ENCODE data around the gene RAB6A. TPM values are rescaled to one million over a fixed set of nuclear protein-coding genes. Genes with fewer than 3 reads are reported as not detected.

Gene RAB6A
- total and polyA plus RNA-seq, 2 donors (not counting 3 experiments of a cell fraction or from before 2014, with no cell fraction given), result 45.0 to 130 TPM

DNA sequence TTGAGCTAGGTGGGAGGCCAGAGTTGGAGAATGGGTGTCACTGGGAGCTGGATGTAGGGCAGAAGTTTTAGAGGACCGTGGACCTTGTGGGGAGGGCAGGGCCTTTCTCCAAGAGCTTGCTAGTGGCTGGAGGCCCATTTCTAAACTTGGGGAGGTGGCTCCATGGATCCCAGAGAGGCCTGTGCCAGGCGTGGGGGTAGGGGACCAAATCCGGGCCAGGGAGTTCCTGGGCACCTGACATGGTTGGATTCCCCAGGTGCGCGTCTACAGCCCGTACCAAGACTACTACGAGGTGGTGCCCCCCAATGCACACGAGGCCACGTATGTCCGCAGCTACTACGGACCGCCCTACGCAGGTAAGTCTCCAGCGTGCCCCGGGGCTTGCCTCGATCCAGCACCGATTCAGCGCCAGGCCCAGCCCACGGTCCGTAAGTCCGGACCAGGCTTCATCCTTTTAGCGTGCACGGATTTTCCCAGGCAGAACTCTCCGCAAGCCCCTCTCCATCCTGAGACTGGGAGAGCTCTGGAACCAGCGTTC is 100.3 kb downstream of the RAB6A start:
- POLR2A ChIA-PET, result interaction anchor here (0.6 to 0.7 kb wide), 3 partner anchors 182 to 353 kb away, joined by 3 to 5 read pairs (median 4); no protein-coding TSS in a partner anchor
- no TSS peak for BruUV-seq (replicated peaks)

More for the DNA sequence above, 100.3 kb downstream of the RAB6A start:
- no peak for DNase-seq (ENCODE audit: low read depth, low spot score)
- CTCF ChIA-PET, result interaction anchor here (0.5 to 6.0 kb wide), 46 partner anchors 9 to 372 kb away, joined by 3 to 243 read pairs (median 5); partner anchors contain the start of gene PLEKHB1
- Histone ChIP-seq H3K4me1 (ENCODE audit: control insufficient read depth, extremely low read depth, insufficient read depth, low read length) (peaks cover 6% of the 10 kb centered on the region), H2AFZ (ENCODE audit: low read depth, low read length) (peak overlapping the region; percentile 35), H3K27me3 (ENCODE audit: control insufficient read depth in 2 of 2, insufficient read depth in 2 of 2, low read length in 2 of 2) (no peaks in the 10 kb centered on the region), H3K4me3 (replicated peaks in 1 of 3; ENCODE audit: insufficient read depth in 1 of 3, low read depth in 1 of 3, low read length in 3 of 3) (no peak overlapping the region), H3K36me3 (ENCODE audit: control insufficient read depth in 2 of 2, extremely low read depth in 1 of 2, insufficient read depth in 2 of 2, low read length in 2 of 2) (no peaks in the 10 kb centered on the region), H3K9ac (replicated peaks; ENCODE audit: extremely low read depth, insufficient read depth, low read length) (no peak overlapping the region), H4K20me1 (replicated peaks; ENCODE audit: control insufficient read depth, extremely low read depth, insufficient read depth, low read length) (no peaks in the 10 kb centered on the region), H3K4me2 (ENCODE audit: insufficient read depth, low read length) (peak overlapping the region; percentile 60), H3K9me1 (replicated peaks; ENCODE audit: control insufficient read depth, extremely low read depth, insufficient read depth, low read length) (no peaks in the 10 kb centered on the region), H3K79me2 (ENCODE audit: control insufficient read depth, insufficient read depth, low read length) (no peaks in the 10 kb centered on the region), H3K27ac (ENCODE audit: insufficient read depth, low read depth, low read length) (no peak overlapping the region), H3K9me3 (replicated peaks; ENCODE audit: control insufficient read depth, insufficient read depth, low read length) (no peaks in the 10 kb centered on the region)
- no peak for FAIRE-seq
- intact Hi-C loops (cut with micrococcal nuclease), result loop anchor here (1.0 to 2.0 kb wide), 6 partner anchors 35 to 354 kb away; partner anchors contain the start of gene RELT
- dilution Hi-C loops (cut with MboI; ENCODE audit: extremely low pct_ligation_motif_present, low sequenced_read_pairs), result no loop called here
- no peak for TF ChIP-seq EZH2 (IDR thresholded peaks at IDR 0.05; ENCODE audit: borderline replicate concordance, low read depth, low read length, severe bottlenecking)
- no peak for TF ChIP-seq POLR2AphosphoS5 (IDR thresholded peaks at IDR 0.05; ENCODE audit: insufficient read depth, low read depth, low read length)
- TF ChIP-seq, protein P1, sequence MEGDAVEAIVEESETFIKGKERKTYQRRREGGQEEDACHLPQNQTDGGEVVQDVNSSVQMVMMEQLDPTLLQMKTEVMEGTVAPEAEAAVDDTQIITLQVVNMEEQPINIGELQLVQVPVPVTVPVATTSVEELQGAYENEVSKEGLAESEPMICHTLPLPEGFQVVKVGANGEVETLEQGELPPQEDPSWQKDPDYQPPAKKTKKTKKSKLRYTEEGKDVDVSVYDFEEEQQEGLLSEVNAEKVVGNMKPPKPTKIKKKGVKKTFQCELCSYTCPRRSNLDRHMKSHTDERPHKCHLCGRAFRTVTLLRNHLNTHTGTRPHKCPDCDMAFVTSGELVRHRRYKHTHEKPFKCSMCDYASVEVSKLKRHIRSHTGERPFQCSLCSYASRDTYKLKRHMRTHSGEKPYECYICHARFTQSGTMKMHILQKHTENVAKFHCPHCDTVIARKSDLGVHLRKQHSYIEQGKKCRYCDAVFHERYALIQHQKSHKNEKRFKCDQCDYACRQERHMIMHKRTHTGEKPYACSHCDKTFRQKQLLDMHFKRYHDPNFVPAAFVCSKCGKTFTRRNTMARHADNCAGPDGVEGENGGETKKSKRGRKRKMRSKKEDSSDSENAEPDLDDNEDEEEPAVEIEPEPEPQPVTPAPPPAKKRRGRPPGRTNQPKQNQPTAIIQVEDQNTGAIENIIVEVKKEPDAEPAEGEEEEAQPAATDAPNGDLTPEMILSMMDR (IDR thresholded peaks at IDR 0.05; ENCODE audit: extremely low read depth in 1 of 2, insufficient read depth in 1 of 2, low read depth in 1 of 2, low read length in 2 of 2), result no peak
- no peak for TF ChIP-seq POLR2A (IDR thresholded peaks at IDR 0.05; ENCODE audit: low read depth, low read length)
- TF ChIP-seq GATA2 (IDR thresholded peaks at IDR 0.05; ENCODE audit: insufficient read depth, insufficient read length, low read depth, low read length), result no peak
- no peak for TF ChIP-seq JUN (IDR thresholded peaks at IDR 0.05; ENCODE audit: borderline replicate concordance, insufficient read depth, insufficient read length, low read depth)
- TF ChIP-seq MYC (IDR thresholded peaks at IDR 0.05; ENCODE audit: low read depth, low read length), result no peak
- TF ChIP-seq, protein P2, sequence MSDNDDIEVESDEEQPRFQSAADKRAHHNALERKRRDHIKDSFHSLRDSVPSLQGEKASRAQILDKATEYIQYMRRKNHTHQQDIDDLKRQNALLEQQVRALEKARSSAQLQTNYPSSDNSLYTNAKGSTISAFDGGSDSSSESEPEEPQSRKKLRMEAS (IDR thresholded peaks at IDR 0.05; ENCODE audit: insufficient read depth, insufficient read length), result no peak
- no peak for TF ChIP-seq FOS (IDR thresholded peaks at IDR 0.05; ENCODE audit: borderline replicate concordance, insufficient read depth, low read length)
